ENCODE data around the gene EMILIN2.

DNA sequence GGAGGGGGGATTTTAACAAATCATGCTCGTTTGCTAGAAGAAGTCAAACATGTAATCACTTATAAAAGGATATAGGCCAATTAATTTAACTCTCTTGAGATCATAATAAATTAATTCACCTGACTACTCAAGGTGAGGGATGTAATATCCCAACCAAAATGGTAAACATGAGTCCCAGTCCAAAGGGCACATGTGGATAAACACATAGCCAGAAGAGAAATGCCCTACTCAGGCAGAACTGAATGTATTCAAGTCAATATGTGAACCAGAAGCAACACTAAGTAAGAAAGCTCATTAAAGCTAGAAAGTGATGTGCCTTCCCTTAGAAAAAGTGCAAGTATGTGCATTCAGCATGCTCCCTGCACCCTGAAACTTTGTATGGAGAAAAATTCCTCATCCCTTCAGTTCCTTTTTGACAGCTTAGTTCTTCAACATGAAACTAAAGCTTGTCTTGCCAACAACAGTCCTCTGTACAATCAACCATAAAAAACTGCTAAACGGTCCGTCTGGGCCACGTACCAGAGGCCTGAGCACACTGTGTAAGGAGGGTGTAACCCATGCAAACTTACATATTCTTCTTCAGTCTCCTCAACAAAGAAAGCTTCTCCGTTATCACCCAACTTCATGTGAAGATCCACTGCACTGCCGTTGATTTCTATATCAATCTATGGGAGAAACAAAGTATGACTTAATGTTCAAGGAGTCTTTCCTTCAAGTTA is 107.3 kb downstream of the EMILIN2 start:
- TF ChIP-seq, protein P1, sequence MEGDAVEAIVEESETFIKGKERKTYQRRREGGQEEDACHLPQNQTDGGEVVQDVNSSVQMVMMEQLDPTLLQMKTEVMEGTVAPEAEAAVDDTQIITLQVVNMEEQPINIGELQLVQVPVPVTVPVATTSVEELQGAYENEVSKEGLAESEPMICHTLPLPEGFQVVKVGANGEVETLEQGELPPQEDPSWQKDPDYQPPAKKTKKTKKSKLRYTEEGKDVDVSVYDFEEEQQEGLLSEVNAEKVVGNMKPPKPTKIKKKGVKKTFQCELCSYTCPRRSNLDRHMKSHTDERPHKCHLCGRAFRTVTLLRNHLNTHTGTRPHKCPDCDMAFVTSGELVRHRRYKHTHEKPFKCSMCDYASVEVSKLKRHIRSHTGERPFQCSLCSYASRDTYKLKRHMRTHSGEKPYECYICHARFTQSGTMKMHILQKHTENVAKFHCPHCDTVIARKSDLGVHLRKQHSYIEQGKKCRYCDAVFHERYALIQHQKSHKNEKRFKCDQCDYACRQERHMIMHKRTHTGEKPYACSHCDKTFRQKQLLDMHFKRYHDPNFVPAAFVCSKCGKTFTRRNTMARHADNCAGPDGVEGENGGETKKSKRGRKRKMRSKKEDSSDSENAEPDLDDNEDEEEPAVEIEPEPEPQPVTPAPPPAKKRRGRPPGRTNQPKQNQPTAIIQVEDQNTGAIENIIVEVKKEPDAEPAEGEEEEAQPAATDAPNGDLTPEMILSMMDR (conservative IDR thresholded peaks at IDR 0.05): no peak
- no peak for TF ChIP-seq EZH2 (IDR thresholded peaks at IDR 0.05; ENCODE audit: low read depth)

Data from PC-9 (cell line).